Measurements from ENCODE around the gene MED12.

- TF ChIP-seq POLR2A (IDR thresholded peaks at IDR 0.05; ENCODE audit: low read length) (peak; percentile 4), GATA1 (IDR thresholded peaks at IDR 0.05; ENCODE audit: low read depth, low read length) (no peak)
Observed at GRCh38 chrX:71095555-71095980, 22.8 kb upstream of the MED12 start, which contains the start of gene FOXO4.
